GM20000 (cell line): Measurements from ENCODE around the gene TMX4.

Experiments used
- DNase-seq: peaks from one replicate; pipeline ENCODE4 v3.0.0; 2012; ENCODE audit warnings: low spot score
- TF ChIP-seq, protein P1 (sequence below): IDR thresholded peaks from 2 replicates; pipeline ENCODE4 v1.5.1; 2012; ENCODE audit warnings: mild to moderate bottlenecking, control low read depth; ENCODE audit errors: extremely low read depth, missing control alignments

The TMX4 gene

DNA sequence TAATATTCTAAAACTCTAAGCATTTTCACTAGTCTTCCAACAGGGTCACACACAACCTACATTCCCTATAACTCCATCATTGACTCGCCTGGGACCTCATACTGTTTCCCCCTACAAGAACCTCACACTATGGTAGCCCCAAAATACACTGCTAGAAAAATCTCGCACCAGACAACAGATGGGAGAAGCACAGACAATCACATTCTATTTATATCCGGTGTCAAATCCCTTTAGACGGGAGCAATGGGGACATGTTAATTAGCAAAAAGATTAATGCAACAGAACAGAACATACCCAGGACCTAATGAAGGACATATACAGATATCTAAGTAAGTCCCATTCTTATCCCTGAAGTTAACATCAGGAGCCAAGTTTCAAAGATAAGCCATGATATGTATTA is 33.6 kb downstream of the TMX4 start:
- no peak for DNase-seq

DNA sequence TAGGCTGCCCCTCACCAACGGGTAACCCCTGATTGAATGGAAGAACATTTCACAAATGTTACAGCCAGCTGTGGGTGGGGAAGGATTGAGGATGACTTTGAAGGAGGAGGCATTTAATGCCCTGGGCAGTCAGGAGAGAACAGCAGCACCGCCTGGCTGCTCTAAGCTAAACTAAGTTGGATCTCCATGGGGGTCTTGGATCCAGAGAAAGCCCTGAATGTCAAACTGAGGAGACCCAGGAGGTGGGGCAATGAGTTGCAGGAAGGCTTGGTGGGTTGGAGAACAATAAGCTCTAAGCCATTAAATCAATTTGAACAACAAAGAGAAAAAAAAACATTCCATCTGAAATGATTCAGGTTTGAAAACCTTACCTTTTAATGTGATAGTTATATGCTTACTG is 35.4 kb downstream of the TMX4 start:
- TF ChIP-seq, protein P1, sequence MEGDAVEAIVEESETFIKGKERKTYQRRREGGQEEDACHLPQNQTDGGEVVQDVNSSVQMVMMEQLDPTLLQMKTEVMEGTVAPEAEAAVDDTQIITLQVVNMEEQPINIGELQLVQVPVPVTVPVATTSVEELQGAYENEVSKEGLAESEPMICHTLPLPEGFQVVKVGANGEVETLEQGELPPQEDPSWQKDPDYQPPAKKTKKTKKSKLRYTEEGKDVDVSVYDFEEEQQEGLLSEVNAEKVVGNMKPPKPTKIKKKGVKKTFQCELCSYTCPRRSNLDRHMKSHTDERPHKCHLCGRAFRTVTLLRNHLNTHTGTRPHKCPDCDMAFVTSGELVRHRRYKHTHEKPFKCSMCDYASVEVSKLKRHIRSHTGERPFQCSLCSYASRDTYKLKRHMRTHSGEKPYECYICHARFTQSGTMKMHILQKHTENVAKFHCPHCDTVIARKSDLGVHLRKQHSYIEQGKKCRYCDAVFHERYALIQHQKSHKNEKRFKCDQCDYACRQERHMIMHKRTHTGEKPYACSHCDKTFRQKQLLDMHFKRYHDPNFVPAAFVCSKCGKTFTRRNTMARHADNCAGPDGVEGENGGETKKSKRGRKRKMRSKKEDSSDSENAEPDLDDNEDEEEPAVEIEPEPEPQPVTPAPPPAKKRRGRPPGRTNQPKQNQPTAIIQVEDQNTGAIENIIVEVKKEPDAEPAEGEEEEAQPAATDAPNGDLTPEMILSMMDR: no peak
- no peak for DNase-seq

More for the DNA sequence above, 33.6 kb downstream of the TMX4 start:
- TF ChIP-seq, protein P1: no peak

DNA sequence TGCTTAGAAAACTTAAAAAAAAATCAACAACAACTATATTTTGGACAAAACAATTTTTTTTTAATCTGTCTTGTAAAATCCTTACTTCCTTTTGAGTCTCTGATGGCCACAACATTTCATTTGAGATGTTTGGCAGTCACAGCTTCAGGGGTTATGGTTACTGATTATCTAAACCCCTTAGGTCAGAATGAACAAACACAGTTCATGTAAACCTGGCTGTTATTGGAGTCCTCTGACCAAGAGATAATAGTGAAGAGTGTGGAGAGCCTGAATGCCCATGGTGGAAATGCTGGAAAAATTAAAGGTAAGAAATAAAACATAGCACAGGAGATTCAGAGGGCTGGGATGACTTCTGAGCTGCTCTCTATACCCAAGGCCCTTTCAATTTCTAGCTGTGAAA is 38.2 kb downstream of the TMX4 start:
- TF ChIP-seq, protein P1: no peak
- no peak for DNase-seq

DNA sequence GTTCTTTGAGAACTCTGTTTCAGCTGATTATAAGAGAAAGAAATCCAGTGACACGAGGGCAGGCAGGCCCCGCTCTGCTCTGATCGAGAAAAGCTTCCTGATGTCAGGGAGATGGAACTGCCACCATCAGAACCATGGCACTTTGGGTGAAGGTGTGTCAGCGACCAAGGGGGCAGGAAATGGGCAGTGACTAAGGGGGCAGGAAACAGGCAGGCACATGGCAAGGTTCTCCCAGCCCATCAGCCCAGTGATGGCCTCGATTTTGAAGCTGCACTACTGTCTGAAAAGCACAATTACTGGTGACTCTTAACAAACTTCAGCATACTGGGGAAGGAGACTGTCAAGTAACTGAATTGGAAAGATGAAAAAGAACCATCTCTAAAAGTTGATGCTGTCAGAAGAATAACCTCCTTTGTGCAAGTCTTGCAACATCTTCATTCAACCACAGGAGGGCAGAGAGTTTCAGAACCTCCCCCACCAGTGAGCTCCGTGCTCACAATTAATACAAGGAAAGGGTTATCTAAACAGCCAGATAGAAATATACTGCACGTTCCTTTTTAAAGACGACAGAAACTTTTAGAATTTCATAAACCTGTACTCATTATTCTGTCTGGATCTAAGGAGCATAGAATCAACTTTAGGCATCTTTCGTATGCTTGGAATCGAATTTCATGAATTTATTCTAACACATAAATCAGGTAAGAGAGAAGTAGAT is 39.1 kb downstream of the TMX4 start:
- TF ChIP-seq, protein P1: peak; percentile 20
- DNase-seq: peak; percentile 32

DNA sequence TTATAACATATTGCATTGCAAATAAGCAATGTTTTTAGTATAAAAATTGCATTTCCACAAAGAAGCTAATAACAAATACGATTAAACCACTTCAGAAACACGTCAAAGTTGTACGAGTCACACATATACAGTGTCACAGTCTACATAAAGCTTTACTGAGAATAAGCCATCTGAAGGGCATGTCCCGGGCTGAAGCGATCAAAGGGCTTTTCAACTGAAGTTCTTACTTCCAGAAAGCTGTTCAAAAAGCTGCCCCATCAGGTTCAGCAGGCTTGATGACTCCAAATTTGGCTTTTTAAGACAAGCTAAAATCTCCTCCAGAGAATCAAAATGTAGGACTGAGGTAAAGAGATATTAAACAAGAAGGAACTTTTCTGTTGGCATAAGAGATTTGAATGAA is 41.9 kb downstream of the TMX4 start:
- no peak for DNase-seq
- TF ChIP-seq, protein P1: no peak

DNA sequence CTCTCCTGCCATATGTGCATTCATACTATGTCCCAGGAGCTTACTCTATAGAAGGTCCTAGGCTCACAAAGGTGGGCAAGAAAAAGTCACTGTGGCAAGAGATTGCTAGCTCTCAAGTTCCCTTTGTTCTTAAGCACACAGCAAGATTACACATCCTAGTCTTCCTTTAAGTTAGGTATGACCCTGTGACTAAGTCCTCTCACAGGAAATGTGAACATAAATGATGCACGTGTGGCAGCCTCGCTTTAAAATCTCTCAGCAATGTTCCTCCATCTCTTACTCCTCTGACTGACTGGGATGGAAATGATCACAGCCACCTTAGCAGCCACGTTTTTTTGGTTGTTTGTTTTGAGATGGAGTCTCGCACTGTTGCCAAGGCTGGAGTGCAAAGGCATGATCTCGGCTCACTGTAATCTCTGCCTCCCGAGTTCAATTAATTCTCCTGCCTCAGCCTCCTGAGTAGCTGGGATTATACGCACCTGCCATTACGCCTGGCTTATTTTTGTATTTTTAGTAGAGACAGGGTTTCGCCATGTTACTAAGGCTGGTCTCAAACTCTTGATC is 43.6 kb downstream of the TMX4 start:
- DNase-seq: no peak
- TF ChIP-seq, protein P1: no peak

DNA sequence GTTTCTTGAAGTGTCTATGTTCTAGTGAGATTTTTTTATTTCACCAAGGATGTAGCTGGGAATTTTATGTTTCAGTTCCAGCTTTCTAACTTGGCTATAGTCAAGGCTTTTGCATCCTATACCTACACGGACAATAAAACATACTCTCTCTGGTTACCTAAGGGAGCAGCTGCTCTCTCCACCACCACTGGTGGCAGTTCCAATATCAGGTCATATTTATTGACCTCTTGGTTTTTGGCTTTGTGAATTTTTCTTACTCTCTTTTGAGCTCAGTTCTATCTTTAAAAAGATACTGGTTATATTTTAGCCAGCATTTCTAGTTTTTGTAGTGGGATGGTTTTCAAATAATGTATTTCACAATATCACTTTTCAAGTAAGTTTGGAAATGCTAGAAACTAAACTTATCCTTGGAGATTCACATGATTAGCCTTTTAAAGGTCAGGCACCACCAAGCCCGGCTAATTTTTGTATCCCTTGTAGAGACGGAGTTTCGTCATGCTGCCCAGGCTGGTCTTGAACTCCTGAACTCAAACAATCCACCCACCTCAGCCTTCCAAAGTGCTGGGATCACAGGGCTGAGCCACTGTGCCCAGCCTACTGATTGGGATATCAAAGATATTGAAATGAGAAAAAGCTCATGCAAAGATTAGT is 44.7 kb downstream of the TMX4 start:
- no peak for DNase-seq
- TF ChIP-seq, protein P1: no peak
